ENCODE results near the gene NTNG2. TPM values are rescaled to one million over a fixed set of nuclear protein-coding genes. Genes with fewer than 3 reads are reported as not detected.

NTNG2 gene
- total RNA-seq, 1 experiment from 2014 or later = not detected

DNA sequence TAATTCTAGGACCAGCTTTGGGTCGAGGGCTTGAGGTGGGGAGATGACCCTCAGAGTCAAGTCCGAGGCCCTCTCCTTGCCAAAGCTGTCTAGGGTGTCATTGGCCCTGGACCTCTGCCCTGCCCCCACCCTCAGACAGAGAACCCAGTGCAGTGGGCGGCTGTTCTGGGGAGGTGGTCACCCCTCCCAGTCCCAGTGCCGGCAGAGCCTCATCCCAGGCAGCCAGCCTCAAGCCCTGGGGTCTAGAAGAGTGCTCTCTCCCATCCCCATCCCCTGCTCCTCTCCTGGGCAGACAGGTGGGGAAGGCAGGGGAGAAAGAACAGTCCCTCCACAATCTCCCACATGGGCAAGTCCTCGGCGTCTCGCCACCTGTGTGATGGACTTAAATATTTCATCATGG lies 7.0 kb downstream of the NTNG2 start:
- TF ChIP-seq CTCF (IDR thresholded peaks at IDR 0.05; ENCODE audit: unreplicated experiment) = no peak
- DNase-seq (ENCODE audit: unreplicated experiment) = no peak
- no peaks in the 10 kb centered on the region for H3K36me3 Mint-ChIP-seq (ENCODE audit: insufficient read depth, unreplicated experiment)
- POLR2A ChIA-PET = no interaction called here
- no peak overlapping the region for H3K27ac Mint-ChIP-seq (ENCODE audit: low read depth, unreplicated experiment)
- BruUV-seq (replicated peaks) = no TSS peak
- H3K27me3 Mint-ChIP-seq (ENCODE audit: insufficient read depth, unreplicated experiment) = peaks cover 92% of the 10 kb centered on the region
- no peak overlapping the region for H3K4me3 Mint-ChIP-seq (ENCODE audit: unreplicated experiment)
- H3K4me1 Mint-ChIP-seq (ENCODE audit: insufficient read depth, unreplicated experiment) = no peaks in the 10 kb centered on the region
- intact Hi-C loops (cut with micrococcal nuclease) = loop anchor here (1.0 to 10.0 kb wide), 4 partner anchors 67 to 406 kb away; partner anchors contain the start of gene MED27
- no peaks in the 10 kb centered on the region for H3K9me3 Mint-ChIP-seq (ENCODE audit: unreplicated experiment)
- CTCF ChIA-PET = interaction anchor here (0.6 to 1.7 kb wide), 6 partner anchors 16 to 705 kb away, joined by 3 to 5 read pairs (median 4); no protein-coding TSS in a partner anchor

DNA sequence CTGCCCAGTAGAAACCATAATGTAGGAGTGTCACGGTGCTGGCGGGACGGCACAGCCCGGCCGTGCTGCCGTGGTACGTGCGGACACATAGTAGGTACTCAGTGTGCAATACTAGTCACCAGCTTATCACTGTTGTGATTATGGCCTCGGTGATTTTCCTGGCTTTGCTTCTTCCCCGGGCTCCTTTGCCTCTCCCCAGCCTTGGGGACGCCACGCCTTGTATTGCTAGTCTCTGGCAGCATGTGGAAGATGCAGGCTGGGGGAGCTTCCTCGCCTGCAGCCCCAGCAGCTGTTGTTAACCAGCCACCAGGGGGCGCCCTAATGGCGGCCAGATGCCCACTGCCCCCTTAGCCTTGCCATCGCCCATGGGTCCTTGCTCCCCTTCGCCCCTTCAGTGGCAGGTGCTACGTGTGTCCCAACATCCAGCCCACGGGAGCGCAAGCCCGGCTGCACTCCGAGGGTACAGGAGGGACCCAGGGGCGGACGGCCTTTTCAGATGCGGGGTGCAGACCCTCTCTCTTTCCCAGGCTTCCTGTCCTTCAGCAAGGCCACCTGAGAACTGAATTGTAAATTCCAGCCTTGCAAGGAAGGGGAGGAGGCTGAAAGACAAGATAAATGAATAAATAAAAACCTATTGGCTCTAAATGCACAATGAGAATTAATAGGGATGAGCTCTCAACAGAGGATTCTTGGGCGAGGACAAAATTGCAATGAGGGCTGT lies 8.0 kb downstream of the NTNG2 start:
- Mint-ChIP-seq H3K9me3 (ENCODE audit: unreplicated experiment) (no peaks in the 10 kb centered on the region), H3K36me3 (ENCODE audit: insufficient read depth, unreplicated experiment) (no peaks in the 10 kb centered on the region), H3K27me3 (ENCODE audit: insufficient read depth, unreplicated experiment) (peaks cover 91% of the 10 kb centered on the region), H3K4me3 (ENCODE audit: unreplicated experiment) (no peak overlapping the region), H3K27ac (ENCODE audit: low read depth, unreplicated experiment) (no peak overlapping the region), H3K4me1 (ENCODE audit: insufficient read depth, unreplicated experiment) (no peaks in the 10 kb centered on the region)
- intact Hi-C loops (cut with micrococcal nuclease) = loop anchor here (1.0 to 10.0 kb wide), 4 partner anchors 66 to 407 kb away; partner anchors contain the start of gene MED27
- CTCF ChIA-PET = interaction anchor here (0.6 to 2.4 kb wide), 15 partner anchors 9 to 767 kb away, joined by 3 to 17 read pairs (median 4); no protein-coding TSS in a partner anchor
- DNase-seq (ENCODE audit: unreplicated experiment) = peak; percentile 60
- no TSS peak for BruUV-seq (replicated peaks)
- POLR2A ChIA-PET = interaction anchor here (0.5 to 1.3 kb wide), 3 partner anchors 13 to 91 kb away, joined by 3 read pairs; no protein-coding TSS in a partner anchor
- TF ChIP-seq CTCF (IDR thresholded peaks at IDR 0.05; ENCODE audit: unreplicated experiment) = peak; percentile 90

DNA sequence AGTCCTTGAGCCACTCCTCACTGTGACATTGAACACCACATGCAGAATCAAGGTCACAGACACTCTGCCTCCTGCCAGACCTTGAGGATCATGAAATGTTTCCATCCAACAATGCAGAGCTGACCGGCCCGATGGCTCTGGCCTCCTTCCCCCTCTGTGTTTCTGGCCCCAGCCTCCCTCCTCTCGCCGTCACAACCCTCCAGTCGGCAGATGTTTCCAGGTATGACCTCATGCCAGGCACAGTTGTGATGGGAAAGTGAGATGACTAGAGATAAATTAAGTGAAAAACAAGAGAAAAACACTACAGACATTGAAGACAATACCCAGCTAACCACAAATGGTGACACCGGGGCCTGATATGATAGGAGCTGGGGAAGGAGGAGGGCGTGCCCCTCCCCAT lies 9.8 kb downstream of the NTNG2 start:
- BruUV-seq (replicated peaks) = no TSS peak
- no peaks in the 10 kb centered on the region for H3K36me3 Mint-ChIP-seq (ENCODE audit: insufficient read depth, unreplicated experiment)
- H3K27me3 Mint-ChIP-seq (ENCODE audit: insufficient read depth, unreplicated experiment) = peaks cover 83% of the 10 kb centered on the region
- no peak for DNase-seq (ENCODE audit: unreplicated experiment)
- ChIA-PET POLR2A (no interaction called here), CTCF (interaction anchor here (0.5 to 1.0 kb wide), 2 partner anchors 22 to 49 kb away, joined by 3 to 4 read pairs; no protein-coding TSS in a partner anchor)
- no peak for TF ChIP-seq CTCF (IDR thresholded peaks at IDR 0.05; ENCODE audit: unreplicated experiment)
- no peaks in the 10 kb centered on the region for H3K9me3 Mint-ChIP-seq (ENCODE audit: unreplicated experiment)
- H3K4me1 Mint-ChIP-seq (ENCODE audit: insufficient read depth, unreplicated experiment) = no peaks in the 10 kb centered on the region
- intact Hi-C loops (cut with micrococcal nuclease) = no loop called here
- no peak overlapping the region for H3K27ac Mint-ChIP-seq (ENCODE audit: low read depth, unreplicated experiment)
- H3K4me3 Mint-ChIP-seq (ENCODE audit: unreplicated experiment) = no peak overlapping the region

DNA sequence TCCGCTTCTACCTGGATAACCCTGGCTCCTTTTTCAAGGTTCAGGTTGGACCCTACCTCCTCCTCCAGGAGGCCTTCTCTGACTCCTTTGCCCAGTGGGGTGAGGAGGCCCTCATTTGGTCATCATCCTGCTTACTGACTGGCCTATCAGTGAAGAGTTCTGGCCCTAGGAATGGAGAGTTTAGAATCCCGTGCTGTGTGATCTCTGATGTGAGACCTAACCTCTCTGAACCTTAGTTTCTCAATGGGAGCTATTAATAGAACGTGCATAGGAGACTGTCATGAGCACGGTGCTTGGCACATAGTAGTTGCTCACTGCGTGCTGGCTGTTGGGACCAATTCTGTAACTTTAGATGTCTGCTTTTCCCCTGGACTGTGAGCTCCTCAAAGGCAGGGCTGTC lies 10.3 kb downstream of the NTNG2 start:
- intact Hi-C loops (cut with micrococcal nuclease) = no loop called here
- Mint-ChIP-seq H3K27ac (ENCODE audit: low read depth, unreplicated experiment) (no peak overlapping the region), H3K9me3 (ENCODE audit: unreplicated experiment) (no peaks in the 10 kb centered on the region), H3K4me1 (ENCODE audit: insufficient read depth, unreplicated experiment) (no peaks in the 10 kb centered on the region), H3K36me3 (ENCODE audit: insufficient read depth, unreplicated experiment) (no peaks in the 10 kb centered on the region), H3K27me3 (ENCODE audit: insufficient read depth, unreplicated experiment) (peaks cover 83% of the 10 kb centered on the region), H3K4me3 (ENCODE audit: unreplicated experiment) (no peak overlapping the region)
- DNase-seq (ENCODE audit: unreplicated experiment) = no peak
- no peak for TF ChIP-seq CTCF (IDR thresholded peaks at IDR 0.05; ENCODE audit: unreplicated experiment)
- BruUV-seq (replicated peaks) = no TSS peak
- CTCF ChIA-PET = interaction anchor here (0.6 kb wide), 1 partner anchor 48 kb away, joined by 4 read pairs; no protein-coding TSS in a partner anchor
- POLR2A ChIA-PET = interaction anchor here (0.6 kb wide), 1 partner anchor 131 kb away, joined by 4 read pairs; no protein-coding TSS in a partner anchor
